ENCODE data around the gene ARID5B.

Gene ARID5B

DNA sequence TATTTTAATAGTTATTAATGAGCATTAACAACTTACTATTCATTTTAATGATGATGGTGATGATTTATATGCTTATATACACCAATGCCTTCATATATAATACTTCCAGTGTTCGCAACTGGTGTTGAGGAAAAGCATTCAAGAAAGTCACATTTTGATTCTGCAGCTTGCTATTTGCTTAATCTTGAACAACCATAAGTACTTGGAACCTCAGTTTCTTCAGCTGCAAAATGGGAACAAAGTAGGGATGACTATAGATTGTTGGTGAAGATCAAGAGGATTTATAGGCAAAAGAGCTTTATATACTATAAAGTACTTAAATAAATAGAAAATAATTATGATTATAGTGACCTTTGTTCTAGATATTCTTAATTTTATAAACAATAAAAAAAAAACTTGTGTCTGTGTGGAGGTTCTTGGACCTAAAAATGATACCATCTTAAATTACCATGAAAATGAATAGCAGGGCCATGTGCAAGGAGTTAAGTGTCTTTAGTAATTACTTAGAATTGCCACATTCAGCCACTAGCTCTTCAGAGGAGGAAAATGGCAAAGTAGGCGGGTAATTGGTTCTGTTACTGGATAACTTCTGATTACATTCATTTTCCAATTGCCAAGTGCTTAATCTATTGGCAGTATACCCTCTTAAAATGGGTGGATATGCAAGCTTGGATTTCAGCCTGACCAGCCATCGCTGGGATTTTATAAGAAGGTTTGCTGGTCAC, 4.5 kb downstream of the ARID5B start:
- DNase-seq (ENCODE audit: low read depth): no peak

DNA sequence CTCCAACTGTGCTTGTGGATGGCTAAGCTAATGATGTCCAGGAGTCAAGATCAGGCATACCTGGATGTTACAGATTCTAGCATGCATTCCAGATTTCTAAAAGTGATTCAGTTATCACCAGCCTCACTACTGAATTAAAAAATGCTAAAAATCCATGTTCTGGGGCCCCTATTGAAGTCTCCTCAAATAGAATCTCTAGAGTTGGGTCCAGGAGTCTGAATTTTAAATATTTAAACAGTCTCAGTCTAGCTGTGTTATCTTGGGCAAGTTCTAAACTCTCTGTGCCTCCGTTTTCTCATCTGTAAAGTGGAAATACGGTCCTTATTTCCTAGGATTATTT, 5.0 kb downstream of the ARID5B start:
- DNase-seq (ENCODE audit: low read depth): no peak

DNA sequence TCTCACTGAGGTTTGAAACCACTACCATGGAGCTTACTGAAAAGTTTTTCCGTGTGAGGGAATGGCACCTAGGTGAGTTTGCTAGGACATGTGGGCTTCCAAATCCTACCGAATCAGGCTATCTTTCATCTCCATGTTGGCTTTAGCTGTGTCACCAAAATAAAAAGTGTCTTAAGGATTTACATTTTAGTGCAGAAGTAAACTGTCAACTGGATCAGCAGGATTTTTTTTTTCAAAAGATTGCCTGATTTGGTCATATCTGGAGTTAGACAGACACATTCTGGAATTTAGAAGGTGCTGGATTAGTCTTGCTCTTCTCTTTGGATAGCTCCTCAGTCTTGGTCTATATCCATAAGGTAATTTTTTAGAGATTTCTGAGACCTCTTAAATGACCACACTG, 5.5 kb downstream of the ARID5B start:
- no peak for DNase-seq (ENCODE audit: low read depth)

DNA sequence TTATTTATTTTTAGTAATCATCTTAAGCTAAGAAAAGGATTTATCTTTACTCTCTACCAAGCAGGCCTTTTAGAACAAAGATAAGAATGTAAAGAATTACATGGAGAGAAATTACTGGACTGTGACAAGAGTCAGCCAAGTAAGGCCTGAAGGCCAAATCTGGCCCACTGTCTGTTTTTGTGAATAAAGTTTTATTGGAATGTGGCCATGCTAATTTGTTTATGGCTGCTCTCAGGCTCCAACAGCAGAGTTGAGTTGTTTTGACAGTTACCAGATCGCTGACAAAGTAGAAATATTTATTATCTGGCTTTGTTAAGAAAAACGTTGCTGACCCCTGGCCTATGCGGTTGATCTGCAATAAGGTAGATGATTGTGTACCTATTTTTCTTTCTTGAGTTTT, 6.1 kb downstream of the ARID5B start:
- no peak for DNase-seq (ENCODE audit: low read depth)

DNA sequence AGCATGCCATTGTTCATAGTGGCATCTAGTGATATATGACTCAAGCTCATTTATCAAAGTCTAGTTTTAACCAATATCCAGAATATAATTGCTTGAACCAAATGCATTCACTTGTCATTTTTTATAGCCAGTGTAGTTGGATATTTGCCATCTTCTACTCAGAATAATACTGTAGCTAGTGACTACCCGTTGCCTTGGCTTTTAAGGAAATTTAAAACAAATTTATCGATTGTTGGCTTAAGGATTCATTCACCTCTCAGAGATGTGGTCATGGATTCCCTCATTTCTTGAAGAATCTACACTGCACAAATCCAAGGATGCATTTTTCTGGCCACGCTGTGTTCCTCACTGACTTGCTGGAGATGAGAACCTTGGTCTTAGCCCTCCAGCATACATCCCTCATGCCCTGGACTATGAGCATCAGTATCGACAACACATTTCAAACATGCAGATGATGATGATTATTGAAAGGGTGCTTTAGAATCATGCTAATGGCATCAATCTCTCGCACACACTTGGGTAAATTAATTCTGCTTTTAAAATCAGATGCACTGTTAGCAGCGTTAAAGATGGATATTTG, 8.8 kb downstream of the ARID5B start:
- DNase-seq (ENCODE audit: low read depth): no peak

DNA sequence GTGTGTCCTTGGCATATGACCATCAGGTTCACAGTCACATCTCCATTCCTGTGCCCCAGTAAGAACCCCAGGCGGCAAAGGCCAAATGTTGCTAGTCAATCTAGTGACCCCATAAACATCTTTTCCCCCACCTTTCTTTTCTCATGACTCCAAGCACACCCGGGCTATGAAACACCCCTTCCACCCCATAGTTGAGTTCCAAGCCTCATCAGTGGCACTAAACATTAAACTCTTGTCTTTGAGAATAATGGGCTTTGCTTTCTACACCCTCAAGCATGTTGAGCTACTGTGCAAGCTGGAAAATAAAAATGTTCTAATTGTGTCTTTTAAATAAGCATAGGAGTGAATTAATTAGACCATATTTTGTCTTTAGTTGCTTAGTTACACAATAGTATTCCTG, 9.4 kb downstream of the ARID5B start:
- DNase-seq (ENCODE audit: low read depth): no peak

DNA sequence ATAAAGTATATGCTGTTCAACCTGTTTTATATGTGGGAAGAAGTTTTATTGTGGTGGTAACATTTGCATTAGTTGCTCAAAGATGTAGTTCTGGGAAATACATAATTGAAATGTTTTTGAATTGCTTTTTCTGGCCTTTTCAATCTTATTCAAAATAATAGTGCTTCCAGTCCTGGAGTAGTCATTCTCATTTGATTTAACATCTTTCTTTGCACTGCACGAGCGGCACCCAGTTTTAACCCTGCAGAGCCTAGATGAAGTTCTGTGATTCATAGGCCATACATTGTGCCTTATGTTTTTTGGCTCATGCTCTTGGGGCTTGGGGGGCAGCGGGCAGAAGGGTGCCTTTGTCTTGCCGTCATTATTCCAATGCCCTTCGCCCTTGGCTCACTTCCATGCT, 9.9 kb downstream of the ARID5B start:
- DNase-seq (ENCODE audit: low read depth): no peak

DNA sequence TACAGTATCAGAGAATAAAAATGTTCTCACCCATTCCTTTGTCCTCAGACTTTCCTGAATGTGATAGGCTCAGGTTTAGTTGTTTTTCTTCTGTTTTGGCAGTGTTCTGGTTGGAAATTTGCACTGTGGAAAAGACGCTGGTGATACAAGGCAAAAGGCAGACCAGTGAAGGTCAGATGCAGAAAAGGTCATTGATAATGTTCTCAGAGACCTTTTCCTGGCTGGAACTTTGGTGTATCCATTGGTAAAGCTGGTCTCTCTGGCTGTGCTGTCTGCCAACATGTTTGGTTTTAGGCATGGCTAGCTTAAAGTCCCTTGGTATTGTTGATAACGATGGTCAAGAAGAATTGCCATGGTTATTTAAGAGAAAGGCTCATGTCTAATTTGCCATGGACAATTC, 11.5 kb downstream of the ARID5B start:
- DNase-seq (ENCODE audit: low read depth): no peak

DNA sequence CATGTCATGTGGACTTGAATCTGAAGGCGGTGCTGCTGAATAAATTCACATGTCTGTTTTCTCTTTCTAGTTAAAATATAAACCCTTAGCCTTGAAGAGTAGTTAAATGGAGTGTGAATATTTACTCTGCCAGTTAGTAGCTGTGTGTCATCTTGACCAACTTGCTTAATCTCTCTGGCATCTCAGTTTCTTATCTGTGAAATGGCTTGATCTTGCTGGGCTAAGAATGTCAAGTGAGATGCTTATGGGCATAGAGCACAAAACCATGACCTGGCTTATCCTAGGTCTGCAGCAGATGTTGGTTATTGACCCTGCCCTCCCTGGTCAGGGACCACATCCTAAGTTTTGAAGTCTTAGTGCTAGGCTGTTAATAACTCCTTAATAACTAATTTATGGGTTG, 16.6 kb downstream of the ARID5B start:
- no peak for DNase-seq (ENCODE audit: low read depth)

DNA sequence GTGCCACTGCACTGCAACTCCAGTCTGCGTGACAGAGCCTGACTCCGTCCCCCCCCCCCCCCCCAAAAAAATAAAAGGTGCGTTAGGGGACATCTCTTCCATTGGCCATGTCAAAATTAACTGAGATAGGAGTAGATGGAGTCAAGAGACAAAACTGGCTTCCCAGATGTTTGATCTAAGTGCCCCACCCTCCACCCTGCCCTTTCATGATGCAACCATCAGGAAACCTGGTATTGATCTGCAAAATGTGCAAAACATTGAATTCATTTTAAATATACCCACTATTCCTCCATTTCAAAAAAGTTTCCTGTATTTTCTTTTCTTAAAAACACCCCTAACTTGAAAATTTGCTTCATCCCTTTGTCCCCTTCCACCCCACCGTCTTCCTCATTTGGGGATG, 17.5 kb downstream of the ARID5B start:
- DNase-seq (ENCODE audit: low read depth): no peak

DNA sequence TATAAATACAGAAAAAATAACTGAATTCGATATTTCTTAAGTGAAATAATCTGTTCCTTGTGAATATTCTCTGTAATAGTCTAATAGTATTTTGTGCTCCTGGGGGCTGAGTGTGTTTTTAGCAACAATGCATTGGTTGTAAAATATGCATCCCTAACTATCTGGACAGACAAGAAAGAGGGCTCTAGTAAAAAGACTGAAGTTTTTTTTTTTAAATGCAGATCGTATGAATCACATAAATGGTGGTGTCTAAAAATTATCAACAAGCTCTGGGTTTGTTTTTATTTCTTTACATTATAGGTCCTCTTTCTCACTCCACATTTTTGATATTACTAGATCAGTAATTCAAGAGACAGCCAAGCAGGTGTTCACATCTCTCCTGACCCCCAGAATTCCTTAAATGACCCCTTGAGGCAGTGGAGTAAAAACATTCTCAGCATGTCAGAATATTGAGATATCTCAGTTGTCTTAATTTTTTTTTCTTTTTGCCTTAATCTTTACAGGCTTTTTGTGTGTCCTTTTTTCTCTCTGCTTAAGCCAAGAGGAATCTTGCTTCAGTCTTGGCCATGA, 18.2 kb downstream of the ARID5B start:
- DNase-seq (ENCODE audit: low read depth): no peak

DNA sequence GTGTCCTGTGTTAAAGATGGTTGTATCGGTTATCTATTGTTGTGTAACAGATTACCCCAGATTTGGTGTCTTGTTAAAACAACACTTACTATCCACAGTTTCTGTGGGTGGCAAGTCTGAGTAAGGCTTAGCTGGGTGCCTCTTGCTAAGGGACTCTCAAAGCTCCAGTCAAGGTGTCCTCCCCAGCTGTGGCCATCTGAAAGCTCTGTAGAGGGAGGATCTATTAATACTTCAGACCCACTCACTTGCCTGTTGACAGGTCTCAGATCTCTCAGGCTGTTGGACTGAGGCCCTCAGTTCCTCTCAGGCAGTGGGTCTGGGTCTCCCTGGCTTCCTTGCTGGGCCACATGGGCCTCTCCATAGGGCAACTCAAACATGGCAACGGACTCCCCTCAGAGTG, 19.6 kb downstream of the ARID5B start:
- no peak for DNase-seq (ENCODE audit: low read depth)

DNA sequence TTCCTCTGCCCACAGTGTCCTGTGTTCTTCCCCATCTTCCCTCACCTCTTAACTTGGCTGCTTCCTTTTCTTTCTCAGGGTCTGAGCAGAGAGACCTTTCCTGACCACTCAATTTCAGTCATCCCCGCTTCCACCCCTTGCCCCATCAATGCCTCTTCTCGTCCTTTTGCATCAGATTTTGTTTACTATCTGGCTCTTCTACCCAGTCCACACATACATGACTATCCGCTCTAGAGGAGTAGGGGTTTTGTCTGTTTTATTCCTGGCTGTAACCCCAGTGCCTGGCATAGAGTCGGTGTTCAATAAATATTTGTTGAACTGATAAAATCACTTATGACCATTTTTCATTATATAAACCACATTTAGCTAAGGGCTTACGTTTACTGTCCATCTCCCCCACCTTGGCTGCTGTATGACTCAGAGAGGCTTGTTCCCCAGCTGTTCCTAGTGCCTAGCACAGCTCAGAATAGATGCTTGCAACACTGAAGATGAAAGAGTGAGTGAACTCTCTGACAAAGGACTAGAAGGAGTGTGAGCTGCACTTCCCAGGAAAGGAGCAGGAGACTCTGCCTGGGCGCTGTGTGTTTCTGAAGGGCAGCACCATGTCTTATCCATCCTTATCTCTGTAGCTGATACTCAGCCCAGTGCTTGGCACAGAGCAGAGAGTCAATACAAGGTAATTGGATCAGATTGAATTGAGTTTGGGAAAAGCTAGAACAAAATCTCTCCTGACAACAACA, 21.9 kb downstream of the ARID5B start:
- no peak for DNase-seq (ENCODE audit: low read depth)

DNA sequence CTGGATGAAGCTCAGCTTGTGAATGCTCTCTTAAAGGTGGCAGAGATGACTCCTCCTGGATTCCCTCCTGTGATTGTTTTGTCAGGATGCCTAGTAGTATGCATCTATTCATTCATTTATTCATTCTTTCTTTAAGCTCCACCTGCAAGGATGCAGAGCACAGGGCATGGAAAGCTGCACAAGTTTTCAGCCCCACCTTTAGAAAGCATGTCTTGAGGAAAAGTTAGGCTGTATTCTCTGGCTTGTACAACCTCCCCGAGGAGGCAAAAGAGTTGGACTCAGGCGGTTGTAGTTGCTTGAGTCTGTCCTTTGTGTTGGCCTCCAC, 22.4 kb downstream of the ARID5B start:
- DNase-seq (ENCODE audit: low read depth): no peak

DNA sequence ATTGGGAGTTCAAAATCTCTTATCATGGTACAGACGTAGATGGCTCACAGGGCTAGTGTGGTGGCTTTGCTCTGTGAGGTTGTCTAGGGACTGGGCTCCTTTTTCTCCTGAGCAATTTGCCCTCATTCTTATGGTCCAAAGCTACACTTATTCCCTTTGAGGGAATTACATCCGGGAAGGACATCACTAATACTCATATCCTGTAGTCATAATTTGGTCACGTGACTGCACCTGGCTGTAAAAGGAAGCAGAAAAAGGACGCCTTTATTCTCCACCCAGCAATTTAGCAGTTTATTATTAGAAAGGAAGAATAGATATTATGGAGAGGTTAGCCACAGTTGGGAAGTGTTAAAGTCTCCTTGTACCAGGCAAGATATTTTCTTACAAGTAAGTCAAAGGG, 28.1 kb downstream of the ARID5B start:
- DNase-seq (ENCODE audit: low read depth): no peak

DNA sequence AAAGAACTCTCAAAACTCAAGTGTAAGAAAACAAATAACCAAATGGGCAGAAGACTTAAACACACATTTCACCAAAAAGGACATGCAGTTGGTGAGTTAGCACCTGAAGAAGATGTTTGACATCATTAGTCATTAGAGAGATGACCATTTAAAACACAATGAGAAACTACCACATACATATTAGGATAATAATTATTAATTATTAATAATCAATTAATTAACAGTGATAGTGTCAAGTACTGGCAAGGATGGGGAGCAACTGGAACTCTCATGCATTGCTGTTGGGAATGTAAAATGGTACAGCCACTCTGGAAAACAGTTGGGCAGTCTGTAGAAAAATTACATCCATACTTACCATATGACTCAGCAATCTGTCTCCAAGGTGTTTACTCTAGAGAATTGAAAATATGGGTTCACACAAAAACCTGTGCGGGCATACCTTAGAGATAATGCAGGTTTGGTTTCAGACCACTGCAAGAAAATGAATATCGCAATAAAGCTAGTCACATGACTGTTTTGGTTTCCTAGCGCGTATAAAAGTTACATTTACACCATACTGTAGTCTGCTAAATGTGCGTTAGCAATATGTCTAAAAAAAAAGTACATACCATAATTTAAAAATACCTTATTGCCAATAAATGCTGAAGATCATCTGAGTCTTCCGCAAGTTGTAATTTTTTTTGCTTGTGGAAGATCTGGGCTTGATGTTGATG, 30.3 kb downstream of the ARID5B start:
- no peak for DNase-seq (ENCODE audit: low read depth)

DNA sequence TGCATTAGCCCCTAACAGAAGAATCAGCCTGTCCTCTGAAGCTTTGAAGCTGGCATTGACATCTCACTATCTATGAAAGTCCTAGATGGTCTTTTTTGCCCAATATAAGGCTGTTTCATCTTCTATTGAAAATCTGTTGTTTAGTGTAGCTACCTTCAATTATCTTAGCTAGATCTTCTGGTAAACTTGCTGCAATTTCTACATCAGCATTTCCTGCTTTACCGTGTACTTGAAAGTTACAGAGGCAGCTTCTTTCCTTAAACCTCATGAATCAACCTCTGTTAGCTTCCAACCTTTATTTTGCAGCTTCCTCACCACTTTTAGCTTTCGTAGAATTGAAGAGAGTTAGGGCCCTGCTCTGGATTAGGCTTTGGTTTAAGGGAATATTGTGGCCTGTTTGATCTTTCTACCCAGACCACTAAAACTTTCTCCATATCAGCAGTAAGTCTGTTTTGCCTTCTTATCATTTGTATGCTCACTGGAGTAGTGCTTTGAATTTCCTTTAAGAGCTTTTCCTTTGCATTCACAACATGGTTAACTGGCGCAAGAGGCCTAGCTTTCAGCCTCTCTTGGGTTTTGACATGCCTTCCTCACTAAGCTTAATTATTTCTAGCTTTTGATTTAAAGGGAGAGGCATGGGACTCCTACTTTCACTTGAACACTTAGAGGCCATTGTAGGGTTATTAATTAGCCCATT, 32.5 kb downstream of the ARID5B start:
- no peak for DNase-seq (ENCODE audit: low read depth)

DNA sequence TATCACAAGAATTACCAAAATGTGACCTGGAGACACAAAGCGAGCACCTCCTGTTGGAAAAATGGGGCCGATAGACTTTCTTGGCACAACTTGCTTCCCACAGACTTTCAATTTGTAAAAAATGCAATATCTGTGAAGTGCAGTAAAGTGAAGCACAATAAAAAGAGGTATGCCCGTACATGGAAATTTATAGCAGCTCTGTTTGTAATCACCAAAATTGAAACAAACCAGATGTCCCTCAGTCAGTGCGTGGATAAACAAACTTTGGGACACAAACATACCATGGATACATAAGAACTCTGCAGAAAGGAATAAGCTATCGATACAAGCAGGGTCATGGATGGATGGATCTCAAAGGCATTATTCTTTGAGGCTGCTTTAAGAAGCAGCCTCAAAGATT, 33.6 kb downstream of the ARID5B start:
- no peak for DNase-seq (ENCODE audit: low read depth)

DNA sequence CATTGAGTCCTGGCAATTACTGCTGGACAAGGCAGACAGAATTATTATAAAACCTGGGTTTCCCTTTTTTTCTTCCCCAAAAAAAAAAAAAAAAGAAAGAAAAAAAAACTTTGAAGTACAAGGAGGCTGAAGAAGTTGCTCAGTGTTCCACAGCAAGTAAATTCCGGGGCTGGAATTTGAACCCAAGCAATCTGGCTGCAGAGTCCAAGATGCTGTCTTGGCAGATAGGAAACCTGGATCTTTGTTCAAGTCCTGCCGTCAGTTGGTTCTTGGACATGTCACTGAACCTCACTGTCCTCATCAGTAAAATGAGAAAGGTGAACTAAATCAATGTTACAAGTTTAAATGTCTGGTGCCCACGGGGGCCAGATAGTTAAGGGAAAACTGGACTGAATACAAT, 35.3 kb downstream of the ARID5B start:
- no peak for DNase-seq (ENCODE audit: low read depth)

DNA sequence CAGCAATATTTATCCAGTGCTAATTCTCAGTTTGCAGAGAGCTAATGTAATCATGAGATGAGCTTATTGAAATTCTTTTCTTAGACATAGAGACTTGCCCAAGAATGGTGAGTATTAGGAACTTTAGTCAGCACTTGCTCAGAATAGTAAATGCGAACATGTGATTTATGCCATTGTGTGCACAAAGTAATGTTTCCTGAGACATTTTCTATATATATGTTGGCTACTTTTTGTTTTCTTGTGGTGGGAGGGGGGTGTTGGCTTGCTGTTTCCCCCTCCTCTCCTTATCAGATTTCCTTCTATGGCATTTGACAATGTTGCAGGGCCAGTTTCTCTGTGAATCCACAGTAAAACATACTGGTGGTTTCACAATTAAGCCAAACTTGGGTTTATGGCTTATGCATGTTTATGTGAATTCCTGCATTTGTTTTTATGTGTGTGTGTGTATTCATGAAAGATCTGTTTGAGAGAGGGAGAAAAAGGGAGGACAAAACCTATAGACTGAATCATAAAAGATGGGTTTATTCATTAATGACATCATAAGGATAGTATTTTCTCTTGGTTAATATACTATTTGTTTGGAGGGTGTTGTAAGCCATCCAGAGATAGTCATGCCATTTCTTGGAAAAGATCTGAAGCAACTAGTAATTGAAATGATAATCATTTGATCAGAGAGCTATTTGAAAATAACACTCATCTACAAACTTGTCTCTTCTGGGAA, 36.3 kb downstream of the ARID5B start:
- no peak for DNase-seq (ENCODE audit: low read depth)

DNA sequence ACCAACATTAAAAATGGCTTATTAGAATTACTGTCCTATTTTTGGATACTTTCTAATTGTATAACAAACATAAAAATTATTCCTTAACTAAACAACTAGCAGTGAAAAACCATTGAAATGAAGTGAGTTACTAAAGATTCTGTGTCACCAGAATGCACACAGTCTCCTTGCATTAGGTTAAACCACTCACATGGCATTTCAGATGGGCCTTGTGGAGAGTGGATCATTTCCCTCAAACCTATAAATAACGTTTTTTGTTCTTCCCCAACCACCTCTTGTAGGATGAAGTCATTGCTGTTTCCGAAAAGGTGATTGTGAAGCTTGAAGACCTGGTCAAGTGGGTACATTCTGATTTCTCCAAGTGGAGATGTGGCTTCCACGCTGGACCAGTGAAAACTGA, 38.4 kb downstream of the ARID5B start:
- no peak for DNase-seq (ENCODE audit: low read depth)

Measured in HS-27A (cell line).